Astrocyte (in vitro differentiated cells and primary cell): ENCODE results near the gene ANKRD63.

Experiments
- CTCF ChIP-seq: IDR thresholded peaks from 2 replicates; pipeline ENCODE4 v1.5.1; 2011; ENCODE audit warnings: low read depth, mild to moderate bottlenecking, inconsistent platforms, low read length, moderate library complexity; ENCODE audit not compliant: insufficient read depth
- EZH2 ChIP-seq: IDR thresholded peaks from 2 replicates; pipeline ENCODE4 v1.6.1; 2012; ENCODE audit warnings: mild to moderate bottlenecking, low read length, inconsistent platforms; ENCODE audit not compliant: insufficient read depth

DNA sequence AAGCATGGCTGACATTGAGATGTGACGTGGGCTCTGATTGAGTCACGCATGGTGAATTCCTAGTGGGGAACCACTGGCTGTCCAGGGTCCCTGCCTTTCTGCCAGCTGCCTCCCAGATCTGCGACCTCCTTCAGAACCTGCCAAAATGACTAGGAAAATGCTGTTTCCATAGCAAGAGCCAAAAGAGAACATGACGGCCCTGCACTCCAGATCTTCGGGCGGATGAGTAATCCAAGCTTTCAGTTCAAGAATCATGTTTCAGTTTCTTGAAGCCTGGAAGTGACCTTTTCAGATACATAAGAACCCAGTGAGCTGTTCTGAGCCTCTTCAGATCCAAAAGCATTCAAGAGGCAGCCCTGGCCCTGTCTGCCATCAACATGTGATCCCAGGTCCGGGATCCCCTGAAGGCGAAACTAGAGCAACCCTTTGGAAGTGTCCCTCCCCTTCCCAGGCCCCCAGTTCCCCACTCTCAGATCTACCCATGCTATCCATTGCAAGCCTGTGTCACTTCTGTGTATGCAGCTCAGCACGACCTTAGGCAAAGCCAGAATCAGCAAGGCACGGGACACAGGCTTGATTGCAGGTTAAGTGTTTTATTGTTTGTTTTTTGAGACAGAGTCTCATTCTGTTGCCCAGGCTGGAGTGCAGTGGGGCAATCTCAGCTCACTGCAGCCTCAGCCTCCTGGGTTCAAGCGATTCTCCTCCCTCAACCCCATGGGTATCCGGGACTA, 19.7 kb downstream of the ANKRD63 start:
- TF ChIP-seq EZH2 (no peak), CTCF (no peak)
